Adrenal gland (tissue), 5 donors: ENCODE measurements around the gene RAB43.

Experiments used
- POLR2A ChIP-seq, 2 donors: fragments of 450-650 bp; IDR thresholded peaks; one replicate each; pipeline ENCODE4 v1.6.1; 2017; ENCODE audit warnings: antibody characterized with exemption in 2 of 2, mild to moderate bottlenecking in 2 of 2, moderate library complexity in 1 of 2
- TF ChIP-seq, protein P1 (sequence below), 6 experiments: fragments of 450-650 bp in 4 of 6; fragments of 200-600 bp in 2 of 6; sonication (generic) in 1 of 6; IDR thresholded peaks; 1 replicate in 5 of 6; 2 replicates in 1 of 6; pipeline versions ENCODE4 v1.5.1 to v1.8.0; 2016 to 2021; ENCODE audit warnings: antibody characterized with exemption in 6 of 6, mild to moderate bottlenecking in 2 of 6, moderate library complexity in 1 of 6
- donor health status: DM: no; HTN: no; CAD: no.

DNA sequence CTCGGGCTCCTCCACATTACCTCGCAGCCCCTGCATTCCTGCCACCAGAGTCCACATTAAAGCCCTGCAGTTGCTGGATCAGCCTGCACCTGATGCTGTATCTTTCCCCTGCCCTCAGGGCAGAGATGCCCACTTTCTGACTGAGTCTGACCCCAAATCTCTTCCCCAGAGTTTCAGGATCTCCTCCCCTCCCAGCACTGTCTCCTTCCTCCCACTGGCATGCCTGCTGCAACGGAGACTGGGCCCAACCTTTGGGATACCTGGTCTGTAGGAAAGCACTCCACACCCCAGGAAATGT is 81.6 kb downstream of the RAB43 start:
- TF ChIP-seq, protein P1, sequence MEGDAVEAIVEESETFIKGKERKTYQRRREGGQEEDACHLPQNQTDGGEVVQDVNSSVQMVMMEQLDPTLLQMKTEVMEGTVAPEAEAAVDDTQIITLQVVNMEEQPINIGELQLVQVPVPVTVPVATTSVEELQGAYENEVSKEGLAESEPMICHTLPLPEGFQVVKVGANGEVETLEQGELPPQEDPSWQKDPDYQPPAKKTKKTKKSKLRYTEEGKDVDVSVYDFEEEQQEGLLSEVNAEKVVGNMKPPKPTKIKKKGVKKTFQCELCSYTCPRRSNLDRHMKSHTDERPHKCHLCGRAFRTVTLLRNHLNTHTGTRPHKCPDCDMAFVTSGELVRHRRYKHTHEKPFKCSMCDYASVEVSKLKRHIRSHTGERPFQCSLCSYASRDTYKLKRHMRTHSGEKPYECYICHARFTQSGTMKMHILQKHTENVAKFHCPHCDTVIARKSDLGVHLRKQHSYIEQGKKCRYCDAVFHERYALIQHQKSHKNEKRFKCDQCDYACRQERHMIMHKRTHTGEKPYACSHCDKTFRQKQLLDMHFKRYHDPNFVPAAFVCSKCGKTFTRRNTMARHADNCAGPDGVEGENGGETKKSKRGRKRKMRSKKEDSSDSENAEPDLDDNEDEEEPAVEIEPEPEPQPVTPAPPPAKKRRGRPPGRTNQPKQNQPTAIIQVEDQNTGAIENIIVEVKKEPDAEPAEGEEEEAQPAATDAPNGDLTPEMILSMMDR (IDR thresholded peaks at IDR 0.05): no peak
- TF ChIP-seq POLR2A (IDR thresholded peaks at IDR 0.05): no peak
